Measurements from ENCODE around the gene ANO1. TPM values are rescaled to one million over a fixed set of nuclear protein-coding genes. Genes with fewer than 3 reads are reported as not detected.

The ANO1 gene
- total RNA-seq, 4 donors from 2014 or later, result 1.5 to 8.7 (median 4.6) TPM

DNA sequence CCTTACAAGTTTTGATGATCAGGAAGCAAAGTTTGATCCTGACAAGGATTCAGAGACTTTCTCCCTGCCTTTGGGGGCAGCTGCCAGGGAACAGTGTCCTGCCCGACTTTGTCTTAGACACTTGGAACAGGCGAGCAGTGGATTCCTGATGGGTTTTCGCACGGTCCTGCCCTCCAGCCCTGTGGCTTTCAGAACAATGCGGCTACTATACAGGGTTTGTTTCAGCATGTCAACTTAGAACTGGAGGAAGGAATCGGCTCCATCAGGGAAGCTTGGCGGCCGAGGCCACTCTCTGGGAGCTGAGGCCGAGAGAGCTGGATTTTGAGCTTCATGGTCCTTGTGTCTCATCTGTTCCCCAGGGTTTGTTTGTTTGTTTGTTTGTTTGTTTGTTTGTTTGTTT is 11.5 kb downstream of the ANO1 start:
- no peak for TF ChIP-seq CTCF (IDR thresholded peaks at IDR 0.05; ENCODE audit: low read depth)

GRCh38 chr11:70090961-70091381 is 12.9 kb downstream of the ANO1 start:
- TF ChIP-seq CTCF (IDR thresholded peaks at IDR 0.05; ENCODE audit: low read depth), result no peak

DNA sequence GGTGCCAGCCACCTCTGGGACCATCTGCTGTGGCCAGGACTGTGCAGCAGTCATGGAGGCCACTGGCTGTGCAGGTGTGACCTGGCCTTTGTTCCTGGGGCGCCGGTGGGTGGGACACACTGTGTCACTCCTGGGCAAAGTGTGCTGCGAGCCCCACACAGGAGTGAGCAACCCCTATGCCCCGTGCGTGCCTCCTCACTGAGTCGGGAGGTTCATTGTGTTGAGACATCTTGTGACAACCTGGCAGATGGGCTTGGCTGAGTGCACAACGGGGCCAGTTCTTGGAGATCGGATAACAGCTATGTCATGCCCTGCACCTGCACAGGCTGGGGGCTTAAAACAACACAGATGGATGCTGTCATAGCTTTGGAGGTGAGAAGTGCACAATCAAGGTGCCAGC is 13.5 kb downstream of the ANO1 start:
- no peak for TF ChIP-seq CTCF (IDR thresholded peaks at IDR 0.05; ENCODE audit: low read depth)

DNA sequence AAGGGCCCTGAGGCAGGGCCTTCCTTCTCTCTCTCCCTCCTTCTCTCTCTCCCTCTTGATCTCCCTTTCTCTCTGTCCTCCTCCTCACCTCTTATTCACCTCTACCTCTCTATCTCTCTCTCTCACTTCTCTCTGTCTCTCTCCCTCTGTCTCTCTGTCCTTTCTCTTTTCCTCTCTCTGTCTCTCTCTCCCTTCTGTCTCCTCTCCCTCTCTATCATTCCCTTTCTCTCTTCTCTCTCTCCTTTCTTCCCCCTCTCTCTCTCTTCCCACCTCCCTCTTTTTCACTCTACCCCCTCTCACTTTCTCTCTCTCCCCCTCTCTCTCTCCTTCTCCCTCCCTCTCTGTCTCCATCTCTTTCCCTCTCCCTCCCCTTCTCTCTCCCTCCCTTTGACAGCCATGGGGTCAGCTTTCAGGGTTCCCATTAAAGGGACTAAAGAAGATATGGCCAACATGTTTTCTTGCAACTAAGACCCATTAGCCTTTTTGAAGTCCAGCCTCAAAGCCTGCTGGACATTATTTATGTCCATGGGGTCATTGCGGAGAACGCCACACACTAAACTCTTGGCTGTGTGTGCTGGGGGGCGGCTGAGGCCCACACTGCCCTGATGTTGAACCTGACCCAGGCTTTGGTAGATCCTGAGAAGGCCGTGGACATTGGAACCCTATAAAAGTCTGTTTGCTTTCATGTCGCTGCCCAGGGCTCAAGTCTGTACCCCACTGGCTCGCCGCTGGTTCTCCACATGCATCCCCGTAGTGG is 15.0 kb downstream of the ANO1 start:
- no peak for TF ChIP-seq CTCF (IDR thresholded peaks at IDR 0.05; ENCODE audit: low read depth)

DNA sequence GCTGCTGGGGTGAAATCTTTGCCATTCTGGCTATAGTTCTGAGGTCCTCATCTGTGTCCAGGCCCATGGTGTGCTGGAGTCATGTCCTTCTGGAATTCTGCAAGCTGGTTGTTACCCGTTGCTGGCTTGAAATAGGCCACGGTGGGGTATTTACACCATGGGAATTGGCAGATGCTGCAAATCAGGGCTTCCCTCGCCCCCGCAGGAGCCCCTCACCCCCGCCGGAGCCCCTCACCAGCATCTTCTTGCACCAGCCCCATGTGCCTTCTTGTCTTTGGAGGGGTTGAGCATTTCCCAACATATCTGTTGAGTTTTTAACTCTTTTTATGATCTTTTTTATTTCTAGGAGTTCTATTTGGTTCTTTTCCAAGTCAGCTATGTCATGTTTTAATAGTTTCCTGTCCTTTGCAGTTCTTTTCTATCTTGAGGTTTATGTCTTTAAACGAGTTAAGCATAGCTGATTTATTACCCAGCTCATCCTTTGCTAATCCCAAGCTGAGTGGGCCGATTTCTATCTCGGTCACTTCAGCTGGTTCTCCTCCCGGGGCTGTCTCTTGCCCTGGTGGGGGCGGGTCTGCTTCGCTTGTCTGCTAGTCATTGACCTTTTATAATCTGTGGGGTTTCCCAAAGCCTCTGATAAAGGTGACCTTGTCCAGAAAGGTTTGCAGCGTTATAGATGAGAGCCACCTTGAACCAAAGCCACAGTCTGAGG is 17.6 kb downstream of the ANO1 start:
- TF ChIP-seq CTCF (IDR thresholded peaks at IDR 0.05; ENCODE audit: low read depth), result no peak

- no peak for TF ChIP-seq CTCF (IDR thresholded peaks at IDR 0.05; ENCODE audit: low read depth)
These were observed 19.9 kb downstream of the ANO1 start for GRCh38 chr11:70097783-70098563.

- TF ChIP-seq CTCF (IDR thresholded peaks at IDR 0.05; ENCODE audit: low read depth), result no peak
These were observed 20.8 kb downstream of the ANO1 start for GRCh38 chr11:70098936-70099335.

Measured in subcutaneous adipose tissue (tissue), 4 donors.